T-helper 22 cell (primary cell): ENCODE results near the gene KLRF1.
A peak's percentile ranks its signal among the peaks of the same experiment; 100 is the strongest.

Experiments
- DNase-seq: peaks from one replicate; pipeline ENCODE4 v3.0.0-alpha.2; 2020; ENCODE audit warnings: low read depth

KLRF1 gene

GRCh38 chr12:9809338-9809737 lies 17.9 kb upstream of the KLRF1 start:
- DNase-seq: no peak

DNA sequence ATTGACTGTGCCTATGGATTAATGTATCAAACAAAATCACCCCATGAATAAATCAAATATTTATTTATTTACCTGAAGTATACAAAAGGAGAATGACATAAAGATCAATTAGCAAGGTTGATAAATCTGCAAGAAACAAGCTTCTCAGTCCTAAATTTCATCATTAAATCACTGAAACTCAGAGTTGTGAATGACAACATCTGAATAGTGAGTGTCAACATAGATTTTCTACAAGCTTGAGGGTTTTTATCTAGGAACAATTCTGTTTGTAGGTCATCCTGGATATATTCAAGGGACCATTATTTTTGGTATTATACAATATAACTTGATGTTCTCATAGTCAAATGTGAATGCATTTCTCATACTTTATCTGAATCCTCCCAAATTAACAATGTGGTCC lies 17.4 kb upstream of the KLRF1 start:
- no peak for DNase-seq

DNA sequence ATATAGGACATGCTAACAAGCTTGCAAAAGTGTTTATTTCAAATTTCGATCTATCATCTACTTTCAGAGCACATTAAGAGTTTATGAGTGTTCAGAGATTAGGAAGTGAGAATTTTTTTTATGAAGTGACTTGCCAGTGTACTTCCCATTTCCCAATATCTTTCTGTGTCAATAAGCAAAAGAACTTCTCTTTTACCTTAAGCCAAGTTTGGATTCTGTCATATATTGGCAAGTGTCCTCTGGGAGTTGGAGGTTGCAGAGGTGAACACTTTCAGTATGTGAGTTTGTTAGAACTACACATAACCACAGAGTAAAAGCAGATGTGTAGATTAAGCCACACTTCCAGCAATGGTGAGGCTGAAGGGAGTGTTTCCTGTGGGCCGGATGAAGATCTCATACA lies 16.6 kb upstream of the KLRF1 start:
- DNase-seq: no peak

GRCh38 chr12:9811621-9812020 lies 15.7 kb upstream of the KLRF1 start:
- no peak for DNase-seq

DNA sequence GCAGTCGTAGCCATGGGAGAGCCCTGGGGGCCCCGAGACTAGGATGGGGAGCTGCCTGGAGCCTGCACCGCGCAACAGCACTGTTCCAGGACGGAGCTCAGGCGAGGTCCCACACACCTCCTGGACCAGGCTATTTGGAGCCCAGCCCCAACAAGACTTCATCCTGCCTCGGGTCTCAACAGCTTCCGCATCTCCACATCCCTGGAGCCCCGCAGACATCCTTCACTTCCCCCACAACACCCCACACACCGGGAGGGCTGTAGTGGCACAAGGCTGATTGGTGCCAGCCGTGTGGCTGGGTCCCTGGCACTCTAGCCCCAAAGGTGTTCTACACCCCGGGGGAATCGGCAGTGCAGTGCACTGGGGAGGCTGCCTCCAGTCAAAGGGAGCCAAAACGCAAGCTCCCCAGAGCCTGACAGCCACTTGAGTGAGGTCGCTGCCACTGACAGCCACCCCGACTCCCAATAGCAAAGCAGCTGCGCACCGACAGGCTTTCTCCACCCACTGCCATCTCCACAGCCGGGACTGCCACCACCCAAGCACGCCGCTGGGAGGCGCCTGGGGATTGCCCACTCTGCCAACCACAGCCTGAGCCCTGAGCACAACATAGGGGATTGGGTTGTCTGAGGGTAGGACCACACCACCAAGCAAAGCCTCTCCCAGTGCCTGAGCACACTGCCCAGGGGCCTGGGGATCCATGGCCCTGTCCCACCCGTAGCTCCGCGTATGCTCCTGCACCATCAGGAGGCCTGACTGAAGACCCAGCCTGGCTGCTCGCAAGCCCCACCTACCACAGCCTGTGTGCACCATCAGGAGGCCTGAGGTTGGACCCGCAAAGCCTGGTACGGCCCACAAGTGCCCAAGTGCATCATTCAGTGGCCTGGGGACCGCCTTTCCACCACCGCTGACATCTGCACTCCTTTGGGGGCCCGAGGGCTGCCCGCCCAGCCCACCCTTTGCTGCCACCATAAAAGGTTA lies 13.2 kb upstream of the KLRF1 start:
- DNase-seq: peak; percentile 67

GRCh38 chr12:9820281-9820930 lies 6.9 kb upstream of the KLRF1 start:
- DNase-seq: no peak

- DNase-seq: no peak
Measured at GRCh38 chr12:9829483-9829882, 2.2 kb downstream of the KLRF1 start.

DNA sequence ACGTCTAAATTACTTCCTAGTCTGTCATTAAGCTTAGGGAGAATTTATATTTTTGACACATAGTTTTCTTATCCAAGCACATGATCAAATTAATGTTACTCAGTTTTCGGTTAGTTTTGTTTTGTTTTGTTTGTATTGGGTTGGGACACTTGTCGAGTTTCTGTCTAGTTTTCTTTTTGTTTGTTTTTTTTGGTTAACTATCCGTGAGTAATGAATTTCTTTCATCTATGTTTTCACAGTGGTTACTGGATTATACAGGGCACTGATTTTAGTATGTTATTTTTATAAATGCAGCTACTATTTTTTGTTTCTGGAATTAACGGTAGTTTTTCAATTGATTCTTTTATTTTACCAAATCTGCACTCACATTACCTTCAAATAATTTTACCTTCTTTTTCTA lies 2.7 kb downstream of the KLRF1 start:
- DNase-seq: no peak

DNA sequence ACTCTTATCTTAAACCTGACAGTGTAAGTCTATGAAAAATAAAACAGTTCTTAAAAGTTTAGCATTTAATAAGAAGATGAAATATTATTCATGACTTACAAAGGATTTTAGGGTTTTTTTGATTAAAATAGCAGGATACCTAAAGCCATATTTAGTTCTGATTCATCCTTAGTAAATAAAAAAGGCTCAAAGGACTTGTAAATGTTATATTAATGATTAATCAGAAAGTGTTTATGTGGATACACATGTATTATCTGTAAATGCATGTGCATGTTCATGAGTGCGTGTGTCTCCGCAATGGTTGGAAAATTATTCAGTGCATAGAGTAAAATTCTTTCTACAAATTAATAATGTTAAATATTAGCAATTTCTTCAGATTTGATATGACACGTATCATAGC lies 4.4 kb downstream of the KLRF1 start:
- no peak for DNase-seq

DNA sequence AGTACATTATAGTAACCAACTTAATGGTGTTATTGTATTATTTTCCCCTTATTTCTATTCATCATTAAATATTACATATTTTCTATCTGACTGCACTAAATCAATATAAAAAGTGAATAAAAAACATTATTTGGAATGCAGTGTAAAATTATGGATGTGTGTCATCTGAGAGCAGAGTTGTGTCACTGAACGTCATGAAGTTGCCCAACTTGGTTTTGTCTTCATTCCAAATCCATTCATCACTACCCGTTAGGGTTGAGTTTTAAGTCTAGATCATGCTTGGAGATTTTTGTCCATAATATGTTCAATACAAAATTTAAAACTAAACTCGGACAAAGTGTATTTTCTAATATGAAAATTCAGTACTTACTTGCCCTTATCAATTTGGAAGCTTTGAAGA lies 16.1 kb downstream of the KLRF1 start:
- DNase-seq: no peak

- no peak for DNase-seq
Measured at GRCh38 chr12:9848899-9849298, 21.6 kb downstream of the KLRF1 start.

- DNase-seq: no peak
Measured at GRCh38 chr12:9851050-9851449, 23.8 kb downstream of the KLRF1 start.

DNA sequence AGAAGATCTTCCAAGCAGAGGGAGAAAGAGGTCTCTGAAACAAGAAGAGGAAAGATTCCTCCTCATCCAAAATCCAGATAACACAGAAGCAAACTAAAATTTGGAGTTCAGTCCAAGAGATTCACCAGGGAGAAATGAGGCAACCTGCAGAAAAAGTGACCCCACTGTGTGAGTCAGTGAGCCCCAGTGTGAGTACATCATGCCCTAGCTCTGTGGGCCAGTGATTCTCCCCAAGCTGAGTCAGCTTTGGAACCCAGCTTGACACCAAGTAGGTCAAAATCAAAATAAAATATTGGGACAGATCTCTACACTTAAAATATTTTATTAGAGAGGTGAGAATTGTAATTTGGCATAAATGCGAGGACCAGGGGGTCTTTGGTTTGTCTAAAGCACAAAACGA lies 24.6 kb downstream of the KLRF1 start:
- DNase-seq: no peak

DNA sequence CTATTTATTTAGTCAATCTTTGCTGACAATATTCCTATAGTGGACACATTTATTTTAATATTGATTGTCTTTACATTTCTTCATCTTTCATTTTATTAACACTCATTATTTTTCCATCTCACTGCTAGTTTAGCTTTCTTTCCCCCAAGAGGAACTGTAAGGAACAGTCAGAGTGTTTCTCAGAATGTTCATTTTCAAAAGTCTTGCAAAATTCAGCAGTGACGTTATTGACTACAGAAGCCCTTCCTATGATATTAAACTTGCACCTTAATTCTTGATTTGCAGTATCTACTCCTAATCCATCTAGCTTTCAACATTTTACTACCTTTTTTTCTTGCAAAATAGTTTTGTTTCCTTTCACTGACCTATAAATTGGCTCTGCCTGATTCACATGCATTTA lies 28.9 kb downstream of the KLRF1 start:
- no peak for DNase-seq

DNA sequence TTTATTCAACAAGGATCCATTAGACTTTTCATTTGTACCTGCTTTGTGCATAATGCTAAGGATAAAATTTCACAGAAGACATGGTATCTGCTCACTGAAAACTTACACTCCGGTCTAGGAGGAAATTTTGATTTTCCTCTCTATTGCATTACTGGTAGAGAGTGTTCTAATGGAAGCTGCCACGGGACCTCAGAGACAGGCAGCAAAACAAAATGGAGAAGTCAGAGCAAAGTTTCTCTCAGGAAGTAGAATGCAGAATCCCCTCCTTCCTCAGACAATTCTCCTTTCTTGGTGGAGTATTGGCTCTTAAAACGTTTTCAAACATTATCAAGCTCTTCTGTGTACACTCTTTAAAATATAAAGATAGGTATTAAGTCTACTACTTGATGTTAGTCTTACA lies 29.6 kb downstream of the KLRF1 start:
- no peak for DNase-seq

DNA sequence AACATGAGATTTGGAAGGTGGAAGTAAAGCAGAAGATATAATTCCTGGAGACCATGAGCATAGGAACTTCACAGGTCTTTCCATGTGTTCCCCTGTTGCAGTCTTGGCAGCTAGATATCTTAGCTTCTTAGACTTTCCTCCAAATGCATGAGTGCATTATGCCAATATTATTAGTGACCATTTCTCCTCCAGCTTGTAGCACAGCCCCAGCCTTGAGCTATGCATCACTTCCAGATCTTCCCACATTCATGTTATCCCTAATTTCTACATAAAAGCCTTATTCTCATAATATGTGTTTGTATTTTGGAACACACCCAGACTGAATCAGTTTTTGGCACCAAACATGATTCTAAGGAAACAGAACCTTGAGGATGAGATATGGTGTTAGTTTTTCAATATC lies 30.9 kb downstream of the KLRF1 start:
- no peak for DNase-seq

- no peak for DNase-seq
Measured at GRCh38 chr12:9864913-9865675, 37.8 kb downstream of the KLRF1 start.

GRCh38 chr12:9866860-9867269 lies 39.6 kb downstream of the KLRF1 start:
- DNase-seq: no peak

GRCh38 chr12:9867531-9867930 lies 40.2 kb downstream of the KLRF1 start:
- no peak for DNase-seq

DNA sequence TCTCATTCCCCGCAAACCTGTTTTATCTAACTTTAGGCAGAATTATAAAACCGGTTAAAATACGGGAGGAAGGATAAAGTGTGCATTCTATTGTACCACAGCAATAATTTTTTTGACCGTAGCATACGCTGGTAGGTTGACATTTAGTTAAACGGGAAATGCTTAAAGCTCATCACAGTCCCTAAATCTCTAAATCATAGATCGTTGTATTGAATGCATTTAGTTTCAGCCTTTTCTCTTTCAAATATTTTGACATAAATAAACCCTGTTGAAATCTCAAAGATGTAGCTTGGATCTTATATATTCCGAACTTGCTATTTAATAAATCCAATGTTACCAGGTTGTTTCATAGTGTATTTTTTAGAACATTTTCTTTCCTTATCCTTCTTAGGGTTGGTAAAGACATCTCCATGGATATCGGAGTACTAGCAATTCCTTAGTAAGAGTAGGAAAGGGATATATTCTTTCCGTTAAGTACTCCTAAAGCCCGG lies 41.1 kb downstream of the KLRF1 start:
- DNase-seq: no peak

GRCh38 chr12:9868951-9869306 lies 41.6 kb downstream of the KLRF1 start:
- DNase-seq: no peak

GRCh38 chr12:9869307-9870161 lies 42.3 kb downstream of the KLRF1 start, which contains the start of gene CLEC2B:
Gene CLEC2B (minus strand): TSS chr12:9869354.
- DNase-seq: no peak
